Hepatocyte (in vitro differentiated cells): ENCODE results near the gene PHLDB2.

ENCODE experiments used
- EZH2phosphoT487 ChIP-seq: fragments of 200-600 bp; sonication (generic); IDR thresholded peaks from one replicate; pipeline ENCODE4 v1.6.1; 2018; ENCODE audit warnings: antibody characterized with exemption, mild to moderate bottlenecking, low read depth, moderate library complexity; ENCODE audit not compliant: unreplicated experiment, severe bottlenecking
- TF ChIP-seq, protein P1 (sequence below): fragments of 200-600 bp; sonication (generic); IDR thresholded peaks from 2 replicates; pipeline ENCODE4 v1.5.1; 2016; ENCODE audit warnings: antibody characterized with exemption, mild to moderate bottlenecking; ENCODE audit not compliant: poor library complexity

DNA sequence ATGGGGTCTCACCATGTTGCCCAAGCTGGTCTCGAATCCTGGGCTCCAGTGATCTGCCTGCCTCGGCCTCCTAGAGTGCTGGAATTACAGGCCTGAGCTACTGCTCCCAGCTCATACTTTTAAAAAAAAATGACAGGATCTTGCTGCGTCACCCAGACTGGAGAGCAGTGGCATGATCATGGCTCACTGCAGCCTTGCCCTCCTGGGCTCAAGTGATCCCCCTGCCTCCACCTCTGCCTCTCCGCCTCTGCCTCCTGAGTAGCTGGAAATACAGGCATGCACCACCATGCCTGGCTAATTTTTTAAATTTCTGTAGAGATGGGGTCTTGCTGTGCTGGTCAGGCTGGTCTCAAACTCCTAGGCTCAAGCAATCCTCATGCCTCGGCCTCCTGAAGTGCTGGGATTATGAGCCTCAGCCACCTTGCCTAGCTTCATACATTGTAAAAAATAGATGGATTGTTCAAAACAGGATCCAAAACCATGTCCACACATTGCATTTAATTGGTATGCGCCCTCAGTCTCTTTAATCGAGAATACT is 8.9 kb downstream of the PHLDB2 start:
- TF ChIP-seq, protein P1, sequence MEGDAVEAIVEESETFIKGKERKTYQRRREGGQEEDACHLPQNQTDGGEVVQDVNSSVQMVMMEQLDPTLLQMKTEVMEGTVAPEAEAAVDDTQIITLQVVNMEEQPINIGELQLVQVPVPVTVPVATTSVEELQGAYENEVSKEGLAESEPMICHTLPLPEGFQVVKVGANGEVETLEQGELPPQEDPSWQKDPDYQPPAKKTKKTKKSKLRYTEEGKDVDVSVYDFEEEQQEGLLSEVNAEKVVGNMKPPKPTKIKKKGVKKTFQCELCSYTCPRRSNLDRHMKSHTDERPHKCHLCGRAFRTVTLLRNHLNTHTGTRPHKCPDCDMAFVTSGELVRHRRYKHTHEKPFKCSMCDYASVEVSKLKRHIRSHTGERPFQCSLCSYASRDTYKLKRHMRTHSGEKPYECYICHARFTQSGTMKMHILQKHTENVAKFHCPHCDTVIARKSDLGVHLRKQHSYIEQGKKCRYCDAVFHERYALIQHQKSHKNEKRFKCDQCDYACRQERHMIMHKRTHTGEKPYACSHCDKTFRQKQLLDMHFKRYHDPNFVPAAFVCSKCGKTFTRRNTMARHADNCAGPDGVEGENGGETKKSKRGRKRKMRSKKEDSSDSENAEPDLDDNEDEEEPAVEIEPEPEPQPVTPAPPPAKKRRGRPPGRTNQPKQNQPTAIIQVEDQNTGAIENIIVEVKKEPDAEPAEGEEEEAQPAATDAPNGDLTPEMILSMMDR, result no peak
- no peak for TF ChIP-seq EZH2phosphoT487
